Activated CD4-positive, alpha-beta T cell treated with anti-CD3 and anti-CD28 coated beads, Interleukin-2, amount 50 U/mL, for 16 hours (primary cell): ENCODE results near the gene ZNF24.

Experiments
- DNase-seq: peaks from one replicate; pipeline ENCODE4 v3.0.0-alpha.2; 2020

ZNF24 gene

GRCh38 chr18:35352778-35353177, 8.6 kb upstream of the ZNF24 start:
- no peak for DNase-seq

- no peak for DNase-seq
Observed at GRCh38 chr18:35352283-35352682, 8.1 kb upstream of the ZNF24 start.

- DNase-seq, result no peak
Observed at GRCh38 chr18:35348001-35348400, 3.8 kb upstream of the ZNF24 start.

GRCh38 chr18:35345950-35346349, 1.7 kb upstream of the ZNF24 start:
- no peak for DNase-seq

GRCh38 chr18:35345460-35345921, 1.3 kb upstream of the ZNF24 start:
- no peak for DNase-seq

- DNase-seq, result no peak
Observed at GRCh38 chr18:35344736-35345459, 678 bp upstream of the ZNF24 start.

GRCh38 chr18:35343488-35343935, 708 bp downstream of the ZNF24 start:
- no peak for DNase-seq

GRCh38 chr18:35337286-35337685, 6.9 kb downstream of the ZNF24 start:
- no peak for DNase-seq

GRCh38 chr18:35335866-35336265, 8.4 kb downstream of the ZNF24 start:
- no peak for DNase-seq

GRCh38 chr18:35334821-35335220, 9.4 kb downstream of the ZNF24 start:
- DNase-seq, result no peak

GRCh38 chr18:35334212-35334611, 10.0 kb downstream of the ZNF24 start:
- no peak for DNase-seq

GRCh38 chr18:35331367-35332087, 12.7 kb downstream of the ZNF24 start:
- DNase-seq, result no peak

GRCh38 chr18:35328868-35329267, 15.4 kb downstream of the ZNF24 start:
- DNase-seq, result no peak

- DNase-seq, result no peak
Observed at GRCh38 chr18:35326695-35327387, 17.4 kb downstream of the ZNF24 start.

- DNase-seq, result no peak
Observed at GRCh38 chr18:35324926-35325655, 19.1 kb downstream of the ZNF24 start.

GRCh38 chr18:35322486-35323458, 21.4 kb downstream of the ZNF24 start:
- DNase-seq, result no peak

- no peak for DNase-seq
Observed at GRCh38 chr18:35311496-35311895, 32.7 kb downstream of the ZNF24 start.

- no peak for DNase-seq
Observed at GRCh38 chr18:35306588-35307250, 37.5 kb downstream of the ZNF24 start.

- DNase-seq, result no peak
Observed at GRCh38 chr18:35303610-35304009, 40.6 kb downstream of the ZNF24 start.

GRCh38 chr18:35296060-35296459, 48.2 kb downstream of the ZNF24 start:
- DNase-seq, result no peak

- DNase-seq, result no peak
Observed at GRCh38 chr18:35291166-35291565, 53.1 kb downstream of the ZNF24 start.
